Keratinocyte (primary cell): ENCODE results near the gene NCR1. TPM values are rescaled to one million over a fixed set of nuclear protein-coding genes. Genes with fewer than 3 reads are reported as not detected.
"Not testable (repeated sequence)": the region's sequence is repeated elsewhere in the genome, so short reads cannot be mapped to it uniquely, and the experiment has no call there.

Source experiments
- DNase-seq: peaks from one replicate; pipeline ENCODE4 v3.0.0-alpha.2; 2011; ENCODE audit warnings: low read depth, missing footprints, low spot score
- FAIRE-seq: peaks from 2 replicates; lab custom pipeline; 2011; peaks lifted over from hg19 to GRCh38; lab: Jason Lieb, UNC
- H2AFZ ChIP-seq: 2 replicates; pipeline ENCODE4 v1.6.0; 2012; ENCODE audit warnings: low read length, control low read depth, inconsistent platforms; ENCODE audit not compliant: control insufficient read depth
- H3K27ac ChIP-seq: 2 replicates; pipeline ENCODE4 v1.5.1; 2011; ENCODE audit warnings: low read length; ENCODE audit not compliant: control insufficient read depth, insufficient read depth
- H3K27me3 ChIP-seq: 3 replicates; pipeline ENCODE4 v1.6.0; 2011; ENCODE audit warnings: low read length; ENCODE audit not compliant: control insufficient read depth, insufficient read depth; ENCODE audit errors: extremely low read depth
- H3K36me3 ChIP-seq, 2 experiments: 2 replicates in 1 of 2; 3 replicates in 1 of 2; pipeline ENCODE4 v1.5.1; 2011; ENCODE audit warnings: low read length in 2 of 2, mild to moderate bottlenecking in 1 of 2; ENCODE audit not compliant: control insufficient read depth in 2 of 2, insufficient read depth in 2 of 2; ENCODE audit errors: extremely low read depth in 1 of 2
- H3K4me1 ChIP-seq: 3 replicates; pipeline ENCODE4 v1.5.1; 2011; ENCODE audit warnings: low read length; ENCODE audit not compliant: control insufficient read depth, insufficient read depth; ENCODE audit errors: extremely low read depth
- H3K4me2 ChIP-seq: 3 replicates; pipeline ENCODE4 v1.6.0; 2011; ENCODE audit warnings: low read depth, low read length; ENCODE audit not compliant: control insufficient read depth, insufficient read depth; ENCODE audit errors: extremely low read depth
- H3K4me3 ChIP-seq, 3 experiments: fragments of 200-600 bp in 1 of 3; sonication (generic) in 1 of 3; 2 replicates in 2 of 3; 3 replicates in 1 of 3; pipeline ENCODE4 v1.5.1; 2011 to 2016; ENCODE audit warnings: low read length in 3 of 3, mild to moderate bottlenecking in 3 of 3, control low read depth in 2 of 3, inconsistent platforms in 1 of 3, low read depth in 1 of 3, mixed read lengths in 1 of 3, mixed run types in 1 of 3, moderate library complexity in 1 of 3; ENCODE audit not compliant: control insufficient read depth in 2 of 3, insufficient read depth in 2 of 3; ENCODE audit errors: extremely low read depth in 1 of 3
- H3K79me2 ChIP-seq: 2 replicates; pipeline ENCODE4 v1.6.0; 2012; ENCODE audit warnings: low read length; ENCODE audit not compliant: control insufficient read depth, insufficient read depth
- H3K9ac ChIP-seq: 3 replicates; pipeline ENCODE4 v1.6.0; 2011; ENCODE audit warnings: low read length; ENCODE audit not compliant: control insufficient read depth, insufficient read depth; ENCODE audit errors: extremely low read depth
- H3K9me1 ChIP-seq: 3 replicates; pipeline ENCODE4 v1.6.0; 2011; ENCODE audit warnings: low read length; ENCODE audit not compliant: control insufficient read depth, insufficient read depth; ENCODE audit errors: extremely low read depth
- H3K9me3 ChIP-seq: 2 replicates; pipeline ENCODE4 v1.5.1; 2012; ENCODE audit warnings: low read depth, low read length; ENCODE audit not compliant: control insufficient read depth
- H4K20me1 ChIP-seq: 3 replicates; pipeline ENCODE4 v1.6.0; 2011; ENCODE audit warnings: low read length; ENCODE audit not compliant: control insufficient read depth, insufficient read depth; ENCODE audit errors: extremely low read depth
- EZH2 ChIP-seq: IDR thresholded peaks from one replicate; pipeline ENCODE4 v1.6.1; 2012; ENCODE audit warnings: inconsistent platforms, mild to moderate bottlenecking, low read length, moderate library complexity
- dilution Hi-C: fragments of 300-500 bp; cut with MboI; formaldehyde crosslinking; loops from one replicate; pipeline ENCODE4 v1.7.0; 2020; ENCODE audit warnings: low sequenced_read_pairs; ENCODE audit not compliant: extremely low pct_ligation_motif_present
- polyA plus RNA-seq, 5 experiments: library from polyadenylated mRNA; depleted of rRNA in 3 of 5; stranded (reverse) in 3 of 5; stranded (forward) in 1 of 5; unstranded in 1 of 5; fragments of >200 nt; gene quantifications; 1 replicate in 1 of 5; 2 replicates in 3 of 5; 3 replicates in 1 of 5; pipeline versions ENCODE4 v1.2.1 to v1.2.3, GENCODE V29; 2011 to 2012; ENCODE audit warnings: missing spikeins in 2 of 5, low read depth in 1 of 5, low replicate concordance in 1 of 5
- TF ChIP-seq, protein P1 (sequence below), 3 experiments: IDR thresholded peaks in 1 of 3; conservative IDR thresholded peaks in 1 of 3; optimal IDR thresholded peaks in 1 of 3; 2 replicates in 2 of 3; 3 replicates in 1 of 3; pipeline versions ENCODE3 to v1.5.1; 2011; ENCODE audit warnings: low read length in 3 of 3, mild to moderate bottlenecking in 3 of 3, moderate library complexity in 2 of 3, control low read depth in 1 of 3, inconsistent platforms in 1 of 3; ENCODE audit not compliant: insufficient read depth in 2 of 3; ENCODE audit errors: extremely low read depth in 1 of 3

NCR1 gene
- polyA plus RNA-seq, 1 donor (not counting 4 experiments of a cell fraction or from before 2014, with no cell fraction given): not detected

GRCh38 chr19:54893406-54893805 is 12.5 kb upstream of the NCR1 start:
- no peaks in the 10 kb centered on the region for H3K4me1 ChIP-seq
- H3K9me3 ChIP-seq: no peaks in the 10 kb centered on the region
- no peaks in the 10 kb centered on the region for H4K20me1 ChIP-seq
- H3K36me3 ChIP-seq: no peaks in the 10 kb centered on the region
- FAIRE-seq: no peak
- dilution Hi-C loops: no loop called here
- no peaks in the 10 kb centered on the region for H3K9me1 ChIP-seq
- no peaks in the 10 kb centered on the region for H3K79me2 ChIP-seq
- DNase-seq: no peak
- H3K4me3 ChIP-seq: no peak overlapping the region
- TF ChIP-seq EZH2: no peak
- TF ChIP-seq, protein P1, sequence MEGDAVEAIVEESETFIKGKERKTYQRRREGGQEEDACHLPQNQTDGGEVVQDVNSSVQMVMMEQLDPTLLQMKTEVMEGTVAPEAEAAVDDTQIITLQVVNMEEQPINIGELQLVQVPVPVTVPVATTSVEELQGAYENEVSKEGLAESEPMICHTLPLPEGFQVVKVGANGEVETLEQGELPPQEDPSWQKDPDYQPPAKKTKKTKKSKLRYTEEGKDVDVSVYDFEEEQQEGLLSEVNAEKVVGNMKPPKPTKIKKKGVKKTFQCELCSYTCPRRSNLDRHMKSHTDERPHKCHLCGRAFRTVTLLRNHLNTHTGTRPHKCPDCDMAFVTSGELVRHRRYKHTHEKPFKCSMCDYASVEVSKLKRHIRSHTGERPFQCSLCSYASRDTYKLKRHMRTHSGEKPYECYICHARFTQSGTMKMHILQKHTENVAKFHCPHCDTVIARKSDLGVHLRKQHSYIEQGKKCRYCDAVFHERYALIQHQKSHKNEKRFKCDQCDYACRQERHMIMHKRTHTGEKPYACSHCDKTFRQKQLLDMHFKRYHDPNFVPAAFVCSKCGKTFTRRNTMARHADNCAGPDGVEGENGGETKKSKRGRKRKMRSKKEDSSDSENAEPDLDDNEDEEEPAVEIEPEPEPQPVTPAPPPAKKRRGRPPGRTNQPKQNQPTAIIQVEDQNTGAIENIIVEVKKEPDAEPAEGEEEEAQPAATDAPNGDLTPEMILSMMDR (optimal IDR thresholded peaks at IDR 0.05 in 1 of 3, IDR thresholded peaks at IDR 0.05 in 1 of 3, conservative IDR thresholded peaks at IDR 0.05 in 1 of 3; ENCODE audit: extremely low read depth in 1 of 3, insufficient read depth in 2 of 3, low read length in 3 of 3): no peak
- H3K27ac ChIP-seq: no peak overlapping the region
- H3K9ac ChIP-seq: no peak overlapping the region
- no peak overlapping the region for H2AFZ ChIP-seq
- no peak overlapping the region for H3K4me2 ChIP-seq
- H3K27me3 ChIP-seq: no peaks in the 10 kb centered on the region

DNA sequence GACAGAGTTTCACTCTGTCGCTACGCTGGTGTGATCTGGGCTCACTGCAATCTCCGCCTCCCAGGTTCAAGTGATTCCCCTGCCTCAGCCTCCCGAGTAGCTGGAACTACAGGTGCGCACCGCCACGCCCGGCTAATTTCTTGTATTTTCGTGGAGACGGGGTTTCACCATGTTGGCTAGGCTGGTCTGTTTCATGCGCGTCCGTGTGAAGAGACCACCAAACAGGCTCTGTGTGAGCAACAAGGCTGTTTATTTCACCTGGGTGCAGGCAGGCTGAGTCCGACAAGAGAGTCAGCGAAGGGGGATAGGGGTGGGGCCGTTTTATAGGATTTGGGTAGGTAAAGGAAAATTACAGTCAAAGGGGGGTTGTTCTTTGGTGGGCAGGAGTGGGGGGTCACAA is 11.8 kb upstream of the NCR1 start:
- H3K9me3 ChIP-seq, H3K4me1 ChIP-seq, H3K79me2 ChIP-seq, H4K20me1 ChIP-seq, H3K9me1 ChIP-seq, H3K27ac ChIP-seq, dilution Hi-C loops, DNase-seq, H3K27me3 ChIP-seq, H3K9ac ChIP-seq, H3K36me3 ChIP-seq, H2AFZ ChIP-seq, FAIRE-seq, H3K4me2 ChIP-seq, H3K4me3 ChIP-seq: not testable (repeated sequence)

GRCh38 chr19:54896036-54896435 is 9.9 kb upstream of the NCR1 start:
- H3K27ac ChIP-seq: no peak overlapping the region
- dilution Hi-C loops: no loop called here
- H3K36me3 ChIP-seq: no peaks in the 10 kb centered on the region
- no peaks in the 10 kb centered on the region for H3K9me1 ChIP-seq
- H3K9ac ChIP-seq: no peak overlapping the region
- no peaks in the 10 kb centered on the region for H4K20me1 ChIP-seq
- H3K4me2 ChIP-seq: no peak overlapping the region
- no peak overlapping the region for H2AFZ ChIP-seq
- H3K79me2 ChIP-seq: no peaks in the 10 kb centered on the region
- DNase-seq: no peak
- TF ChIP-seq EZH2: no peak
- TF ChIP-seq, protein P1 (optimal IDR thresholded peaks at IDR 0.05 in 1 of 3, IDR thresholded peaks at IDR 0.05 in 1 of 3, conservative IDR thresholded peaks at IDR 0.05 in 1 of 3; ENCODE audit: extremely low read depth in 1 of 3, insufficient read depth in 2 of 3, low read length in 3 of 3): no peak
- H3K9me3 ChIP-seq: no peaks in the 10 kb centered on the region
- H3K27me3 ChIP-seq: no peaks in the 10 kb centered on the region
- H3K4me3 ChIP-seq: no peak overlapping the region
- H3K4me1 ChIP-seq: no peaks in the 10 kb centered on the region
- FAIRE-seq: no peak

- FAIRE-seq, H3K9ac ChIP-seq, H3K79me2 ChIP-seq, dilution Hi-C loops, H3K4me2 ChIP-seq, H3K4me1 ChIP-seq, H3K4me3 ChIP-seq, H3K9me1 ChIP-seq, H3K36me3 ChIP-seq, DNase-seq, H3K27me3 ChIP-seq, H2AFZ ChIP-seq, H3K27ac ChIP-seq, H4K20me1 ChIP-seq, H3K9me3 ChIP-seq: not testable (repeated sequence)
Measured at GRCh38 chr19:54898685-54899084, 7.3 kb upstream of the NCR1 start.
